Esophagus squamous epithelium (tissue), 5 donors: ENCODE results near the gene RFX1. TPM values are rescaled to one million over a fixed set of nuclear protein-coding genes. Genes with fewer than 3 reads are reported as not detected.

Source experiments
- DNase-seq: peaks from one replicate; lab custom pipeline; 2025; lab: John Stamatoyannopoulos, UW
- H3K27ac ChIP-seq, 4 donors: fragments of 200-600 bp; sonication (generic); one replicate each; pipeline ENCODE4 v1.5.1; 2016 to 2019; ENCODE audit warnings: mild to moderate bottlenecking in 1 of 4
- H3K27me3 ChIP-seq, 4 donors: fragments of 200-600 bp; sonication (generic); 1 replicate in 3 of 4; 2 replicates in 1 of 4; pipeline versions ENCODE4 v1.5.1 to v1.6.0; 2017 to 2021; ENCODE audit warnings: antibody characterized with exemption in 1 of 4
- H3K36me3 ChIP-seq, 3 donors: fragments of 200-600 bp; sonication (generic); one replicate each; pipeline ENCODE4 v1.5.1; 2016 to 2019
- H3K4me1 ChIP-seq, 3 donors: fragments of 200-600 bp; sonication (generic); one replicate each; pipeline ENCODE4 v1.5.1; 2017 to 2019
- H3K4me3 ChIP-seq, 4 donors: fragments of 200-600 bp; sonication (generic); 1 replicate in 3 of 4; 2 replicates in 1 of 4; pipeline ENCODE4 v1.5.1; 2016 to 2019; ENCODE audit warnings: mild to moderate bottlenecking in 2 of 4, moderate library complexity in 1 of 4
- H3K9me3 ChIP-seq, 3 donors: fragments of 200-600 bp; sonication (generic); one replicate each; pipeline ENCODE4 v1.5.1; 2016 to 2019
- POLR2A ChIP-seq, 4 donors: fragments of 450-650 bp; IDR thresholded peaks; one replicate each; pipeline ENCODE4 v1.6.1; 2017; ENCODE audit warnings: antibody characterized with exemption in 4 of 4, mild to moderate bottlenecking in 4 of 4, moderate library complexity in 3 of 4
- WGBS, 2 donors: methylation state at CpG; one replicate each; pipeline ENCODE4 v1.1.5; 2018; 5-methylcytosine and 5-hydroxymethylcytosine counted together
- intact Hi-C: fragments of 100-400 bp; cut with DNase I; formaldehyde crosslinking; loops from one replicate; pipeline ENCODE4 v1.15.0; 2022
- total RNA-seq, 4 donors: library from RNA; depleted of rRNA; stranded (reverse); fragments of >200 nt; gene quantifications; one replicate each; pipeline ENCODE4 v1.1.0, GENCODE V29; 2016
- TF ChIP-seq, protein P1 (sequence below), 6 experiments: fragments of 450-650 bp in 4 of 6; fragments of 200-600 bp in 2 of 6; sonication (generic) in 2 of 6; IDR thresholded peaks; one replicate each; pipeline ENCODE4 v1.5.1; 2016 to 2019; ENCODE audit warnings: antibody characterized with exemption in 6 of 6, mild to moderate bottlenecking in 4 of 6, moderate library complexity in 4 of 6
- donor health status: DM: yes; HTN: yes; CAD: no.

Gene RFX1
- total RNA-seq, 4 donors from 2014 or later, result 1.8 to 7.5 (median 3.9) TPM

DNA sequence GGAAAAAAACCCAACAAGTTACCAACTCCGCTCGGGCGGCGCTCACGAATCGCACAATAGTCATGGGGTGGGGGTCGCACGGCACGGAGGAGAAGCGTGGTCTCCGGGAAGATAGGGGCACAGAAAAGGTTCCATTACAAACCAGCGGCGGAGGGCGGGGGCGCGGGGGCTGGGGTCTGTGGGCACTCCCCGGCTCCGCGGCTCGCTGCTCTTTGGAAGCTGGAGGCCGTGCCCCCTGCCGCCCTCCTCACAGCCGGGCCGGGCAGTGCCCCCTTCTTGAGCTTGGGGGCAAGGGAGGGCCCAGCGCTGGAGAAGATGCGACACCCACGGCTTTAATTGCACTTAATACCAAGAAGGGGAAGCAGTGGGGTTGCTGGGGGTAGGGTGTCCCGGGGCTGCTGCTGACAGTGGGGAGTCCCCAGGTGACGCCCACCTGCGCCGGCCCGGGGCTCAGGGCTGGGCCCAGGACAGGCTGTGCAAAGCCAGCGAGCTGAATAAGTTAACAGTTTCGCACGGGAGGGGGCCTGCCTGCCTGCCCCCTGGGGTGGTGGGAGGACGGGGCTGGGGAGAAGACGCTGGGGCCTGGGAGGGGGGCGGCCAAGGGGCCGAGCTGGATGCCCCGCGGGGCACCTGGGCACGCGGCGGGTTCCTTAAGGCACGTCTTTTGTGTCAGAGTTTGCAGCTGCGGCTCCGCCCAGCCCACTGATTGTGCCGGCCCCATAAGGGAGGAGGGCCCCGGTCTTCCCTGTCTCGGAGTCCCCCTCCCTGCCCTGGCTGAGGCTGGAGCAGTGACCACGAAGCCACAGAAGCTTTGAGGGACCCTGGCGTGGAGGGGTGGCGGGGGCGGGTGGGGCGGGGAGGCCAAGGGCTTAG lies 44.1 kb downstream of the RFX1 start:
- WGBS, 2 donors, result 80 to 88% methylated on average over 3 to 23 of the region's 55 CpGs
- intact Hi-C loops, result no loop called here
- Histone ChIP-seq H3K27me3 (no peaks in the 10 kb centered on the region), H3K9me3 (no peaks in the 10 kb centered on the region), H3K27ac (peak overlapping the region in 2 of 4 donors; percentile 28 to 50), H3K4me3 (peak overlapping the region in 3 of 4 donors; percentile 31 to 54 (median 39)), H3K4me1 (peaks cover 0 to 20% (median 0%) of the 10 kb centered on the region in 3 donors), H3K36me3 (peaks cover 13 to 100% (median 37%) of the 10 kb centered on the region in 3 donors)
- no peak for DNase-seq
- TF ChIP-seq POLR2A (IDR thresholded peaks at IDR 0.05), result no peak
- TF ChIP-seq, protein P1, sequence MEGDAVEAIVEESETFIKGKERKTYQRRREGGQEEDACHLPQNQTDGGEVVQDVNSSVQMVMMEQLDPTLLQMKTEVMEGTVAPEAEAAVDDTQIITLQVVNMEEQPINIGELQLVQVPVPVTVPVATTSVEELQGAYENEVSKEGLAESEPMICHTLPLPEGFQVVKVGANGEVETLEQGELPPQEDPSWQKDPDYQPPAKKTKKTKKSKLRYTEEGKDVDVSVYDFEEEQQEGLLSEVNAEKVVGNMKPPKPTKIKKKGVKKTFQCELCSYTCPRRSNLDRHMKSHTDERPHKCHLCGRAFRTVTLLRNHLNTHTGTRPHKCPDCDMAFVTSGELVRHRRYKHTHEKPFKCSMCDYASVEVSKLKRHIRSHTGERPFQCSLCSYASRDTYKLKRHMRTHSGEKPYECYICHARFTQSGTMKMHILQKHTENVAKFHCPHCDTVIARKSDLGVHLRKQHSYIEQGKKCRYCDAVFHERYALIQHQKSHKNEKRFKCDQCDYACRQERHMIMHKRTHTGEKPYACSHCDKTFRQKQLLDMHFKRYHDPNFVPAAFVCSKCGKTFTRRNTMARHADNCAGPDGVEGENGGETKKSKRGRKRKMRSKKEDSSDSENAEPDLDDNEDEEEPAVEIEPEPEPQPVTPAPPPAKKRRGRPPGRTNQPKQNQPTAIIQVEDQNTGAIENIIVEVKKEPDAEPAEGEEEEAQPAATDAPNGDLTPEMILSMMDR (IDR thresholded peaks at IDR 0.05), result no peak

DNA sequence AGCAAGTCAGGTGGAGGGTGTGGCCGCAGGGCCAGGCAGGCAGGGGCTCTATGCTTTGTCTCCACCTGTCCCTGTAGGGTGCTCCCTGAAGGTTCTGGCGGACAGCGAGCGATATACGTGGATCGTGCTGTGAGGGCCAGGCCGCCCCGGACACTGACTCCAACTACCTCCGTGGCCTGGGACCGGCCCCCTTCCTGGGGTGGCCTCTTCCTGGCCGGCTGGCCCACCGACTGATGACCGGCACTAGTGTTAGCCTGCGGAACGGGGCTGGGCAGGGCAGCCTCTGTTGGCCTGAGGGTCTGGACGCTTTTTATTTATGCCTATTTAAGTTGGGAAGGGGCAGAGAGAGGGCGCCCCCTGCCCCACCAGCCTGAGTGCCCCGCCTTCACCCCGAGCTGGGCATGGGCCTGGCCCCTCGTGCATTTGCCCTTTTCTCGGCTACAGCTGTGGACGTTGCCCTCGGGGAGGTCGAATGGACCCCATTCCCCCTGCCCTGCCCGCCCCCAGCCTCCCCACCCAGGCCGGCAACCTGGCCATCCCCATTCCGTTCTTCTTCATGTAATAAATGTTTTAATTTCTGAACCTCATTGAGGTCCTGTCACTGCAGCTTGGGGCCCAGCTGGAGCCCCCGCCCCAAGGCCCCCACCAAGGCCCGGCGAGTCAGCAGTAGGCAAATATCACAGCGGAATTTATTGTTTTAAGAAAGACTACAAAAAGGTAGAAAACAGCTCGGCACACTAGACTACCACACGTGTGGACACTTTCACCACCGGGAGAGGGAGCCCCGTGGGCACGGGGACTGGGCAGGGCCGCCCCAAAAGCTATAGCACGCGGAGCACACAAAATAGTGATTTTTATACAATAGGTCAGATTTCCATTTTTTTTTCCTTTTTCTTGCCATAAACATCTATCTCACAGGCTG lies 45.0 kb downstream of the RFX1 start:
- Histone ChIP-seq H3K4me3 (no peak overlapping the region), H3K27ac (no peak overlapping the region), H3K27me3 (no peaks in the 10 kb centered on the region), H3K9me3 (no peaks in the 10 kb centered on the region), H3K36me3 (peaks cover 12 to 100% (median 41%) of the 10 kb centered on the region in 3 donors), H3K4me1 (peaks cover 0 to 20% (median 0%) of the 10 kb centered on the region in 3 donors)
- 83% methylated on average over 20 to 25 of the region's 39 CpGs for WGBS, 2 donors
- DNase-seq, result no peak
- intact Hi-C loops, result no loop called here
- no peak for TF ChIP-seq POLR2A (IDR thresholded peaks at IDR 0.05)
- TF ChIP-seq, protein P1 (IDR thresholded peaks at IDR 0.05), result no peak

DNA sequence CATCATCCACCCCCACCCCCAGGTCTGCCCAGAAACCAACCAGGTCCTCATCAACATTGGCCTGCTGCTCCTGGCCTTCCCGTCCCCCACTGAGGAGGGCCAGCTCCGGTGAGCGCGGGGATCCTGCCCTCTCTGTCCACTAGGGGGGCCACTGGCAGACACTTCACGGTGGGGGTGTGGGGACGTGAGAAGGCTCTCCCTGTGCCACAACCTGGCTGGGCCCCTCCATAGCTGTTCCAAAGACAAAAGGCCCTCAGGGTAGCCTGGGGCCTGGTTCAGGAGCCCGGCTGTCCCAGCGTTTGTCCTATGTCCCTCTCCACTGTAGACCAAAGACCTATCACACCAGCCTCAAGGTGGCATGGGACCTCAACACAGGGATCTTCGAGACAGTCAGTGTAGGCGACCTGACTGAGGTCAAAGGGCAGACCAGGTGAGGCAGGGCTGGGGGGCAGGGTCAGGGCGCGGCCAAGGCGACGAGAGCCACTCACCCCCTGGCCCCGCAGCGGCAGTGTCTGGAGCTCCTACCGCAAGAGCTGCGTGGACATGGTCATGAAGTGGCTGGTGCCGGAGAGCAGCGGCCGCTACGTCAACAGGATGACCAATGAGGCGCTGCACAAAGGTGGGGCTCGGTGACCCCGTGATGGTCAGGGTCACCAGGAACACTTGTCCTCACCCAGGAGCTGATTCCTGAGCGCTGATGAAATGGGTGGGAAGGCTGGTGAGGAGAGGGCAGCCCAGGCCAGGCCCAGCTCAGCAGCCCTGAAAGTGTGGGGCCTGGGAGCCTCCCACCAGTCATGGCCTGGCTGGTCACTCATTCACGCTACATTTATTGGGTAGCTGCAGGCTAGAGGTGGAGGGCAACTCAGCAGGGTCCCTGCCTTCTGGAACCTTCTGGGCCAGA lies 45.9 kb downstream of the RFX1 start:
- intact Hi-C loops, result no loop called here
- WGBS, 2 donors, result 94 to 99% methylated on average over 13 of the region's 27 CpGs
- H3K4me3 ChIP-seq, result no peak overlapping the region
- TF ChIP-seq, protein P1 (IDR thresholded peaks at IDR 0.05), result peak in 1 of 6 experiments; percentile 19
- no peak for TF ChIP-seq POLR2A (IDR thresholded peaks at IDR 0.05)
- peaks cover 17 to 100% (median 41%) of the 10 kb centered on the region in 3 donors for H3K36me3 ChIP-seq
- no peaks in the 10 kb centered on the region for H3K9me3 ChIP-seq
- no peak for DNase-seq
- no peak overlapping the region for H3K27ac ChIP-seq
- peaks cover 0 to 20% (median 0%) of the 10 kb centered on the region in 3 donors for H3K4me1 ChIP-seq
- H3K27me3 ChIP-seq, result no peaks in the 10 kb centered on the region

DNA sequence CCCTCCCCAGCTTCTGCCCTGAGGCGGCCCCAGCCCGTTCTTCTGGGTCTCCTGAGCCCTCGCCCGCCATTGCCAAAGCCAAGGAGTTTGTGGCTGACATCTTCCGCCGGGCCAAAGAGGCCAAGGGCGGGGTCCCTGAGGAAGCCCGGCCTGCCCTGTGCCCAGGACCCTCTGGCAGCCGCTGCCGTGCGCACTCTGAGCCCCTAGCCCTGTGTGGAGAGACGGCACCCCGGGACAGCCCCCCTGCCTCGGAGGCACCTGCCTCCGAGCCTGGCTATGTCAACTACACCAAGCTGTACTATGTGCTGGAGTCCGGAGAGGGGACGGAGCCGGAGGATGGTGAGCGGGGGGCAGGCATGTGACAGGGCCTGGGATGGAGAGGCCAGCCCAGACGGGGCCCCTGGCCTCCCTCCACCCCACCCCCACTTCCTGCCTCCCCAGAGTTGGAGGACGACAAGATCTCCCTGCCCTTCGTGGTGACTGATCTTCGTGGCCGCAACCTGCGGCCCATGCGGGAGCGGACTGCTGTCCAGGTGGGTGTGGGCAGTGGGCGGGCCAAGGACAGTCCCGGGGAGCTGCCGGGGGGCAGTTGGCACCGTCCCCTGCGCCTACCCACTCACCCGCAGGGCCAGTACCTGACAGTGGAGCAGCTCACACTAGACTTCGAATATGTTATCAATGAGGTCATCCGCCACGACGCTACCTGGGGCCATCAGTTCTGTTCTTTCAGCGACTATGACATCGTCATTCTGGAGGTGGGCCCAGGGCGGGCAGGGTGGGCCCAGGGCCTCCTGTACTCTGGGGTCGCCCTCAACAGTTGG lies 46.8 kb downstream of the RFX1 start:
- 74 to 83% methylated on average over 10 to 18 of the region's 41 CpGs for WGBS, 2 donors

More for the DNA sequence above, 46.8 kb downstream of the RFX1 start:
- no peaks in the 10 kb centered on the region for H3K9me3 ChIP-seq
- no peak for DNase-seq
- intact Hi-C loops, result no loop called here
- H3K27me3 ChIP-seq, result no peaks in the 10 kb centered on the region
- TF ChIP-seq POLR2A (IDR thresholded peaks at IDR 0.05), result no peak
- TF ChIP-seq, protein P1 (IDR thresholded peaks at IDR 0.05), result no peak
- peaks cover 0 to 20% (median 0%) of the 10 kb centered on the region in 3 donors for H3K4me1 ChIP-seq
- no peak overlapping the region for H3K27ac ChIP-seq
- H3K4me3 ChIP-seq, result no peak overlapping the region
- peaks cover 17 to 100% (median 44%) of the 10 kb centered on the region in 3 donors for H3K36me3 ChIP-seq
